ENCODE data around the gene CXorf49. TPM values are rescaled to one million over a fixed set of nuclear protein-coding genes. Genes with fewer than 3 reads are reported as not detected.

The CXorf49 gene
- total and polyA plus RNA-seq, 4 donors, result 0.88 TPM; not detected in 3

- H3K36me3 ChIP-seq (ENCODE audit: control insufficient read depth, insufficient read depth, low read length), result peaks cover 2% of the 10 kb centered on the region
- H3K4me1 ChIP-seq (ENCODE audit: control insufficient read depth, insufficient read depth, low read length), result no peaks in the 10 kb centered on the region
- H3K27ac ChIP-seq (ENCODE audit: low read depth, low read length), result no peak overlapping the region
- no peak for DNase-seq (ENCODE audit: low read depth in 4 of 6, low spot score in 6 of 6)
- H3K27me3 ChIP-seq (ENCODE audit: control insufficient read depth, insufficient read depth, low read length), result no peaks in the 10 kb centered on the region
- 92% methylated on average over 12 of the region's 16 CpGs for WGBS (ENCODE audit: insufficient coverage)
- H3K9me3 ChIP-seq (ENCODE audit: control insufficient read depth, insufficient read depth, low read length), result peaks cover 2% of the 10 kb centered on the region
- H3K4me3 ChIP-seq (ENCODE audit: low read depth, low read length), result no peak overlapping the region
Measured at GRCh38 chrX:71664889-71665491, 53.1 kb downstream of the CXorf49 start.

Small RNA genes within 50 kb of the gene (small RNA-seq; reads per million reads assigned to genes)
- gene BX276092.4 (ENCODE audit: low replicate concordance) (not detected), gene BX276092.6 (ENCODE audit: low replicate concordance) (not detected), gene BX276092.8 (ENCODE audit: low replicate concordance) (not detected)

Other genes with a start within 250 kb of the CXorf49 start
- gene OGT, start 185.2 kb downstream of the CXorf49 start, total RNA-seq, result 100 to 1,000 TPM; 136 to 187 TPM
- 100 to 1,000 TPM; 111 to 118 TPM for gene OGT, start 185.2 kb downstream of the CXorf49 start, polyA plus RNA-seq (ENCODE audit: insufficient read length in 2 of 2)
- gene GCNA, start 139.8 kb downstream of the CXorf49 start, total RNA-seq, result 1 to 10 TPM; 1.7 to 3.1 TPM
- gene GCNA, start 139.8 kb downstream of the CXorf49 start, polyA plus RNA-seq (ENCODE audit: insufficient read length in 2 of 2), result 1 to 10 TPM; 3.4 to 3.7 TPM
- not detected for gene CXCR3, start 99.8 kb downstream of the CXorf49 start, total RNA-seq
- not detected for gene CXCR3, start 99.8 kb downstream of the CXorf49 start, polyA plus RNA-seq (ENCODE audit: insufficient read length in 2 of 2)
- gene CXorf49B, start 45.1 kb upstream of the CXorf49 start, total RNA-seq, result under 1 TPM in 1 of 2 donors, not detected in 1; 0.88 TPM
- gene CXorf49B, start 45.1 kb upstream of the CXorf49 start, polyA plus RNA-seq (ENCODE audit: insufficient read length in 2 of 2), result not detected
- 10 to 100 TPM in 1 of 2 donors, 1 to 10 TPM in 1; 9.3 to 19.2 TPM for gene NHSL2, start 192.6 kb upstream of the CXorf49 start, total RNA-seq
- gene NHSL2, start 192.6 kb upstream of the CXorf49 start, polyA plus RNA-seq (ENCODE audit: insufficient read length in 2 of 2), result 1 to 10 TPM; 6.1 to 7.7 TPM

All from spinal cord (tissue), 10 donors.